ENCODE results near the gene BDNF. TPM values are rescaled to one million over a fixed set of nuclear protein-coding genes. Genes with fewer than 3 reads are reported as not detected.

Gene BDNF
- polyA plus RNA-seq, 1 donor: 1.4 TPM

Other genes with a start within 250 kb of the BDNF start
- 53.2 TPM for gene LGR4, start 227.7 kb downstream of the BDNF start, polyA plus RNA-seq
- gene LIN7C, start 193.7 kb downstream of the BDNF start, polyA plus RNA-seq: 26.9 TPM